HG03103 (cell line): ENCODE results near the gene AGAP3.

Source experiments
- ATAC-seq: cut with Tn5 transposase; IDR thresholded peaks from one replicate; pipeline ENCODE4 v1.9.1; 2021; ENCODE audit warnings: low read depth; ENCODE audit not compliant: unreplicated experiment

AGAP3 gene

GRCh38 chr7:151073990-151074389, 12.3 kb upstream of the AGAP3 start:
- ATAC-seq, result no peak

GRCh38 chr7:151074817-151075661, 11.2 kb upstream of the AGAP3 start:
- ATAC-seq, result no peak

- no peak for ATAC-seq
Observed at GRCh38 chr7:151075662-151075971, 10.7 kb upstream of the AGAP3 start.

GRCh38 chr7:151075978-151076426, 10.3 kb upstream of the AGAP3 start:
- no peak for ATAC-seq

- no peak for ATAC-seq
Observed at GRCh38 chr7:151076863-151077704, 9.2 kb upstream of the AGAP3 start.

GRCh38 chr7:151077705-151078232, 8.5 kb upstream of the AGAP3 start:
- ATAC-seq, result no peak

GRCh38 chr7:151078233-151079040, 7.8 kb upstream of the AGAP3 start:
- ATAC-seq, result no peak

GRCh38 chr7:151079199-151079910, 6.9 kb upstream of the AGAP3 start:
- no peak for ATAC-seq

- ATAC-seq, result no peak
Observed at GRCh38 chr7:151080067-151080521, 6.2 kb upstream of the AGAP3 start.

GRCh38 chr7:151080522-151081169, 5.6 kb upstream of the AGAP3 start, which contains the start of gene FASTK:
Gene FASTK, minus strand, starts transcription at chr7:151080809. Its CDS starts 43 bp downstream, at chr7:151080766.
- peak; percentile 71 for ATAC-seq

GRCh38 chr7:151081170-151082101, 4.8 kb upstream of the AGAP3 start:
- ATAC-seq, result no peak

- no peak for ATAC-seq
Observed at GRCh38 chr7:151082141-151083070, 3.9 kb upstream of the AGAP3 start.

GRCh38 chr7:151083071-151083823, 3.0 kb upstream of the AGAP3 start, which contains the start of gene TMUB1:
Gene TMUB1, minus strand, starts transcription at chr7:151083493. Its CDS starts 930 bp downstream, at chr7:151082563.
- ATAC-seq, result peak; percentile 34

- ATAC-seq, result no peak
Observed at GRCh38 chr7:151083824-151084160, 2.5 kb upstream of the AGAP3 start.

- ATAC-seq, result no peak
Observed at GRCh38 chr7:151085329-151085690, 965 bp upstream of the AGAP3 start.

GRCh38 chr7:151086802-151087244, 548 bp downstream of the AGAP3 start:
- ATAC-seq, result no peak
